K562 (cell line): Measurements from ENCODE around the gene URM1. TPM values are rescaled to one million over a fixed set of nuclear protein-coding genes. Genes with fewer than 3 reads are reported as not detected.

Source experiments
- BCL6 ChIP-seq: fragments of 250-450 bp; sonication (Bioruptor Pico); IDR thresholded peaks from 2 replicates; pipeline ENCODE4 v1.4.0; 2020
- BMI1 ChIP-seq: fragments of 150-350 bp; IDR thresholded peaks from 2 replicates; pipeline ENCODE4 v1.6.1; 2014; ENCODE audit warnings: low read length
- DIDO1 ChIP-seq: fragments of 450-650 bp; IDR thresholded peaks from 2 replicates; pipeline ENCODE4 v1.6.1; 2016; ENCODE audit warnings: low read depth, missing biosample characterization, missing genetic modification characterization
- GABPA ChIP-seq: fragments of 200-800 bp; sonication (Bioruptor generic); conservative IDR thresholded peaks from 2 replicates; pipeline ENCODE4 v1.6.1; 2016; ENCODE audit warnings: low read depth, missing genetic modification characterization, missing compliant biosample characterization
- HDAC2 ChIP-seq: fragments of 450-650 bp; IDR thresholded peaks from 2 replicates; pipeline ENCODE4 v1.6.1; 2016; ENCODE audit warnings: mild to moderate bottlenecking
- KLF6 ChIP-seq: fragments of 250-450 bp; sonication (Bioruptor Pico); IDR thresholded peaks from 2 replicates; pipeline ENCODE4 v1.4.0; 2020; ENCODE audit warnings: mild to moderate bottlenecking, moderate library complexity, borderline replicate concordance
- MYC ChIP-seq, 2 experiments: fragments of 250-450 bp in 1 of 2; sonication (Bioruptor Pico) in 1 of 2; IDR thresholded peaks; 2 replicates each; pipeline versions ENCODE4 v1.5.1 to v1.6.1; 2012 to 2021; ENCODE audit warnings: low read depth in 2 of 2, borderline replicate concordance in 1 of 2, improper control_type of control experiment in 1 of 2, low read length in 1 of 2, mild to moderate bottlenecking in 1 of 2, moderate library complexity in 1 of 2
- PCBP2 ChIP-seq: fragments of 200-400 bp; formaldehyde crosslinking; IDR thresholded peaks from 2 replicates; pipeline ENCODE4 v1.6.1; 2018; ENCODE audit warnings: low read length, low read depth, mild to moderate bottlenecking, moderate library complexity; ENCODE audit not compliant: poor library complexity, severe bottlenecking
- PHF8 ChIP-seq: fragments of 200-600 bp; sonication (generic); IDR thresholded peaks from 2 replicates; pipeline ENCODE4 v1.6.1; 2012; ENCODE audit warnings: mixed run types, mild to moderate bottlenecking, inconsistent platforms, low read length, moderate library complexity, borderline replicate concordance
- POLR2B ChIP-seq: fragments of 450-650 bp; IDR thresholded peaks from 2 replicates; pipeline ENCODE4 v1.6.1; 2018; ENCODE audit warnings: low read depth; ENCODE audit not compliant: partially characterized antibody
- RBM15 ChIP-seq: fragments of 200-400 bp; formaldehyde crosslinking; IDR thresholded peaks from 2 replicates; pipeline ENCODE4 v1.6.1; 2018; ENCODE audit warnings: mild to moderate bottlenecking, low read length, moderate library complexity; ENCODE audit not compliant: insufficient read depth
- SIRT6 ChIP-seq: IDR thresholded peaks from one replicate; pipeline ENCODE4 v1.6.1; 2012; ENCODE audit warnings: low read depth, mild to moderate bottlenecking, control low read depth, inconsistent platforms, low read length, moderate library complexity
- SP1 ChIP-seq: sonication (generic); formaldehyde crosslinking; IDR thresholded peaks from 2 replicates; pipeline ENCODE4 v1.8.1; 2022; ENCODE audit warnings: mild to moderate bottlenecking, missing genetic modification reagents
- SRSF1 ChIP-seq: fragments of 200-400 bp; formaldehyde crosslinking; IDR thresholded peaks from 2 replicates; pipeline ENCODE4 v1.6.1; 2017; ENCODE audit warnings: mild to moderate bottlenecking, low read depth, low read length, moderate library complexity
- ZBTB17 ChIP-seq: fragments of 450-650 bp; formaldehyde crosslinking; IDR thresholded peaks from 2 replicates; pipeline ENCODE4 v1.4.0; 2020; ENCODE audit warnings: mild to moderate bottlenecking
- ZNF174 ChIP-seq: fragments of 250-450 bp; sonication (Bioruptor Pico); IDR thresholded peaks from 2 replicates; pipeline ENCODE4 v1.4.0; 2020; ENCODE audit warnings: mild to moderate bottlenecking
- ZNF212 ChIP-seq: fragments of 450-650 bp; formaldehyde crosslinking; IDR thresholded peaks from 2 replicates; pipeline ENCODE4 v1.4.0; 2020; ENCODE audit warnings: mild to moderate bottlenecking
- ZNF436 ChIP-seq: fragments of 250-450, 450-650 bp; sonication (Bioruptor Pico); formaldehyde crosslinking; IDR thresholded peaks from 2 replicates; pipeline ENCODE4 v1.7.0; 2020; ENCODE audit warnings: mild to moderate bottlenecking
- ZNF764 ChIP-seq: fragments of 250-450 bp; sonication (Bioruptor Pico); IDR thresholded peaks from 2 replicates; pipeline ENCODE4 v1.4.0; 2020; ENCODE audit warnings: low read depth, mild to moderate bottlenecking, moderate library complexity
- ZNF77 ChIP-seq: fragments of 250-450 bp; sonication (Bioruptor Pico); IDR thresholded peaks from 2 replicates; pipeline ENCODE4 v1.5.0; 2020
- polyA plus RNA-seq, 8 experiments: library from polyadenylated mRNA; depleted of rRNA in 4 of 8; stranded (reverse) in 5 of 8; unstranded in 3 of 8; fragments of >200 nt; fragmentation: Nextera tagmentation in 2 of 8; fragmentation: Illumina TruSeq in 1 of 8; extraction: Ambion mirVana in 2 of 8; extraction: Trizol in 1 of 8; gene quantifications; 2 replicates each; pipeline versions ENCODE4 v1.2.1 to v1.2.3, GENCODE V29; 2011 to 2014; ENCODE audit warnings: inconsistent platforms in 1 of 8, missing spikeins in 1 of 8
- total RNA-seq, 7 experiments: library from RNA; depleted of rRNA in 6 of 7; stranded (reverse); fragments of >200 nt in 6 of 7; fragmentation: Illumina TruSeq in 2 of 7; extraction: Trizol in 2 of 7; gene quantifications; 2 replicates each; pipeline versions ENCODE4 v1.2.1 to v1.2.3, GENCODE V29; 2011 to 2021; ENCODE audit warnings: low replicate concordance in 1 of 7
- TF ChIP-seq, protein P1 (sequence below): fragments of 450-650 bp; formaldehyde crosslinking; conservative IDR thresholded peaks from 2 replicates; pipeline ENCODE4 v1.4.0; 2022; ENCODE audit warnings: mild to moderate bottlenecking, missing genetic modification characterization
- TF ChIP-seq, protein P2 (sequence below): IDR thresholded peaks from 2 replicates; pipeline ENCODE4 v1.6.1; 2011; ENCODE audit warnings: borderline replicate concordance, low read depth, mild to moderate bottlenecking, moderate library complexity, low read length; ENCODE audit not compliant: insufficient read depth, poor library complexity, severe bottlenecking
- TF ChIP-seq, protein P3 (sequence below): fragments of 450-650 bp; formaldehyde crosslinking; IDR thresholded peaks from 2 replicates; pipeline ENCODE4 v1.4.0; 2022; ENCODE audit warnings: missing genetic modification characterization

URM1 gene
- total and polyA plus RNA-seq, 9 of the 15 experiments (the other 6 are each of a cell fraction or from before 2014, with no cell fraction given): 10.1 to 88.9 (median 53.3) TPM

DNA sequence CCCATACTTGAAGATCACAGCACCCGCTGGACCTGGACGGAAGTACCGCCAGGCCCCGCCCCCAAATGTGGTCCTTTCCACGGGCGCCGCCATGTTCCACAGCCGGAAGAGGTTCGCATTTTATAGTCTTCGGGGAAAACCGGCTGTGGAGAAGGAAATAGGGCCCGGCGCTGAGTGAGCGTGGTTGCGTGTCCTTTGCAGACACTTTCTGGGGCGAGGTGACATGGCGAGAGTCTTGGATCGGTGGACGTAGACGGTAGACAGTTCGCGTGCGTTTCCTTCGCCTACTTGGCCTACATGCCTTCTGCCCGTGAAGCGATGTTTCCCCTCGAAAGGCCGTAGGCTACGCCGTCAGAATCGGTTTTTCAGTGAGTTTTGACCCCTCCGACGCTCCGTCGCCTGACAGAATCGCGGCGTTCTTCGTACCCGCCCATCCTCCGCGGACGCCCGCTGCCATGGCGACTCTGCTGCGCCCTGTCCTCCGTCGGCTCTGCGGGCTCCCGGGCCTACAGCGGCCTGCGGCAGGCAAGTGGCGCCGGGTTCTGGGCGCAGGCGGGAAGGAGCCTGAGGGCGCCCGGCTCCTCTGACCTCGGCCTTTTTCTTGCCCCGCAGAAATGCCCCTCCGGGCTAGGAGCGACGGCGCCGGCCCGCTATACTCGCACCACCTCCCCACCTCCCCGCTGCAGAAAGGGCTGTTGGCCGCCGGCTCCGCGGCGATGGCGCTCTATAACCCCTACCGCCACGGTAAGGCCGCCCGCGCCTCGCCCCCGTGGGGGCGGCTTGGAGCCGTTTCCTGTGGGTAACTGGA is 48.6 kb upstream of the URM1 start, which contains the start of the genes COQ4 and TRUB2 (continued):
- TF ChIP-seq ZNF174 (CRISPR knock-in tag) (peak; percentile 73; the same call in 1 of the 2 replicates), SRSF1 (peak; percentile 85; the same call in 1 of the 2 replicates), POLR2B (no peak), ZNF436 (CRISPR knock-in tag) (peak; percentile 45; the same call in 1 of the 2 replicates), ZNF212 (CRISPR knock-in tag) (peak; percentile 80; the same call in 1 of the 2 replicates), PCBP2 (no peak), ZNF764 (CRISPR knock-in tag) (peak; percentile 68; the same call in 1 of the 2 replicates), PHF8 (peak; percentile 100), RBM15 (0 out of 2 replicates have a peak, but pooled peaks have one; percentile 68), BMI1 (peak; percentile 87), ZBTB17 (CRISPR knock-in tag) (peak; percentile 79; the same call in 1 of the 2 replicates), DIDO1 (tag) (peak; percentile 100), MYC (IDR thresholded peaks at IDR 0.05; ENCODE audit: low read depth, low read length) (peak; percentile 100), MYC (CRISPR knock-in tag; IDR thresholded peaks at IDR 0.05; ENCODE audit: borderline replicate concordance, low read depth) (no peak), BCL6 (CRISPR knock-in tag) (peak; percentile 28; the same call in 1 of the 2 replicates), ZNF77 (no peak), KLF6 (CRISPR knock-in tag) (peak; percentile 89; the same call in 1 of the 2 replicates), GABPA (tag) (no peak), SP1 (CRISPR knock-in tag) (no peak), HDAC2 (no peak), SIRT6 (peak; percentile 67)
- TF ChIP-seq, protein P1, sequence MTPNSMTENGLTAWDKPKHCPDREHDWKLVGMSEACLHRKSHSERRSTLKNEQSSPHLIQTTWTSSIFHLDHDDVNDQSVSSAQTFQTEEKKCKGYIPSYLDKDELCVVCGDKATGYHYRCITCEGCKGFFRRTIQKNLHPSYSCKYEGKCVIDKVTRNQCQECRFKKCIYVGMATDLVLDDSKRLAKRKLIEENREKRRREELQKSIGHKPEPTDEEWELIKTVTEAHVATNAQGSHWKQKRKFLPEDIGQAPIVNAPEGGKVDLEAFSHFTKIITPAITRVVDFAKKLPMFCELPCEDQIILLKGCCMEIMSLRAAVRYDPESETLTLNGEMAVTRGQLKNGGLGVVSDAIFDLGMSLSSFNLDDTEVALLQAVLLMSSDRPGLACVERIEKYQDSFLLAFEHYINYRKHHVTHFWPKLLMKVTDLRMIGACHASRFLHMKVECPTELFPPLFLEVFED (CRISPR knock-in tag): peak; percentile 91
- TF ChIP-seq, protein P2, sequence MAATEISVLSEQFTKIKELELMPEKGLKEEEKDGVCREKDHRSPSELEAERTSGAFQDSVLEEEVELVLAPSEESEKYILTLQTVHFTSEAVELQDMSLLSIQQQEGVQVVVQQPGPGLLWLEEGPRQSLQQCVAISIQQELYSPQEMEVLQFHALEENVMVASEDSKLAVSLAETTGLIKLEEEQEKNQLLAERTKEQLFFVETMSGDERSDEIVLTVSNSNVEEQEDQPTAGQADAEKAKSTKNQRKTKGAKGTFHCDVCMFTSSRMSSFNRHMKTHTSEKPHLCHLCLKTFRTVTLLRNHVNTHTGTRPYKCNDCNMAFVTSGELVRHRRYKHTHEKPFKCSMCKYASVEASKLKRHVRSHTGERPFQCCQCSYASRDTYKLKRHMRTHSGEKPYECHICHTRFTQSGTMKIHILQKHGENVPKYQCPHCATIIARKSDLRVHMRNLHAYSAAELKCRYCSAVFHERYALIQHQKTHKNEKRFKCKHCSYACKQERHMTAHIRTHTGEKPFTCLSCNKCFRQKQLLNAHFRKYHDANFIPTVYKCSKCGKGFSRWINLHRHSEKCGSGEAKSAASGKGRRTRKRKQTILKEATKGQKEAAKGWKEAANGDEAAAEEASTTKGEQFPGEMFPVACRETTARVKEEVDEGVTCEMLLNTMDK: no peak
- TF ChIP-seq, protein P3, sequence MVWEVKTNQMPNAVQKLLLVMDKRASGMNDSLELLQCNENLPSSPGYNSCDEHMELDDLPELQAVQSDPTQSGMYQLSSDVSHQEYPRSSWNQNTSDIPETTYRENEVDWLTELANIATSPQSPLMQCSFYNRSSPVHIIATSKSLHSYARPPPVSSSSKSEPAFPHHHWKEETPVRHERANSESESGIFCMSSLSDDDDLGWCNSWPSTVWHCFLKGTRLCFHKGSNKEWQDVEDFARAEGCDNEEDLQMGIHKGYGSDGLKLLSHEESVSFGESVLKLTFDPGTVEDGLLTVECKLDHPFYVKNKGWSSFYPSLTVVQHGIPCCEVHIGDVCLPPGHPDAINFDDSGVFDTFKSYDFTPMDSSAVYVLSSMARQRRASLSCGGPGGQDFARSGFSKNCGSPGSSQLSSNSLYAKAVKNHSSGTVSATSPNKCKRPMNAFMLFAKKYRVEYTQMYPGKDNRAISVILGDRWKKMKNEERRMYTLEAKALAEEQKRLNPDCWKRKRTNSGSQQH (CRISPR knock-in tag): peak; percentile 97
